HL-60 (cell line): ENCODE data around the gene PPP1R1A.

ENCODE experiments used
- DNase-seq, 2 experiments: peaks; one replicate each; pipeline ENCODE4 v3.0.0-alpha.2; 2010 to 2020; ENCODE audit warnings: low read depth in 1 of 2, low spot score in 1 of 2
- H3K27ac ChIP-seq: fragments of 250-450 bp; sonication (Bioruptor Pico); replicated peaks from 2 replicates; pipeline ENCODE4 v1.5.1; 2020; ENCODE audit warnings: mild to moderate bottlenecking, moderate library complexity
- H3K27me3 ChIP-seq: fragments of 250-450 bp; sonication (Bioruptor Pico); 2 replicates; pipeline ENCODE4 v1.5.1; 2021; ENCODE audit warnings: mild to moderate bottlenecking, moderate library complexity; ENCODE audit not compliant: insufficient read depth, poor library complexity, severe bottlenecking
- H3K4me3 ChIP-seq: replicated peaks from 2 replicates; pipeline ENCODE4 v1.5.1; 2011; ENCODE audit warnings: mild to moderate bottlenecking, control low read depth, low read length; ENCODE audit not compliant: insufficient read depth
- GABPA ChIP-seq: IDR thresholded peaks from 2 replicates; pipeline ENCODE4 v1.6.1; 2012; ENCODE audit warnings: low read depth
- POLR2AphosphoS5 ChIP-seq: IDR thresholded peaks from 2 replicates; pipeline ENCODE4 v1.6.1; 2012; ENCODE audit warnings: low read depth
- SPI1 ChIP-seq: IDR thresholded peaks from 2 replicates; pipeline ENCODE4 v1.6.1; 2012; ENCODE audit warnings: low read depth, mild to moderate bottlenecking, borderline replicate concordance
- TF ChIP-seq, protein P1 (sequence below): IDR thresholded peaks from 2 replicates; pipeline ENCODE4 v1.6.1; 2012; ENCODE audit warnings: low read depth; ENCODE audit not compliant: insufficient replicate concordance
- TF ChIP-seq, protein P2 (sequence below): IDR thresholded peaks from one replicate; pipeline ENCODE4 v1.5.1; 2011; ENCODE audit warnings: low read length, control low read depth, inconsistent platforms; ENCODE audit not compliant: insufficient read depth

Gene PPP1R1A

DNA sequence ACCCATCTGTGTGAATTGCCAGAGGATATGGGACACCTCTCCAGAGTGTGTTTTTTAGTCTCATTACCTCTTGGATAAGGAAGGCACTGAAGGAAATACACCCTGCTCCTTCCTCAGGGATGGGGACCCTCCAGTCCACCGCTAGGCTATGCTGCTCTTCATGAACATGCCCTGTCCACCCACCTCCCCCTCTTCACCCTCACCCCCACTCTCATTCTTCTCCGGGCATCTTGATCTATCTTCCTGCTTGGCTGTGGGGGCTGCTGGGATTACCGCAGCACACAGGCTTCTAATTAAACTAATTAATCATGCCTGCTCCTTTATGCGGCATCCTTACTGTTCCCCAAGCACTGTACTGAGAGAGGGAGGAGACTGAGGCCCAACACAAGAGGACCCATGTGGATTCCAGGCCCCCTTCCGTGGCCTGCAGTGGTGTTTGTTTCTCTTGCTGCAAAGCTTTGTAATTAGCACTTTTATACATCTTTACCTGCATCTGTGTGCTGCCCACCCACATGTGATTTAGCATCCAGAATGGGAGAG is 46.6 kb downstream of the PPP1R1A start:
- no peak for TF ChIP-seq POLR2AphosphoS5
- TF ChIP-seq, protein P1, sequence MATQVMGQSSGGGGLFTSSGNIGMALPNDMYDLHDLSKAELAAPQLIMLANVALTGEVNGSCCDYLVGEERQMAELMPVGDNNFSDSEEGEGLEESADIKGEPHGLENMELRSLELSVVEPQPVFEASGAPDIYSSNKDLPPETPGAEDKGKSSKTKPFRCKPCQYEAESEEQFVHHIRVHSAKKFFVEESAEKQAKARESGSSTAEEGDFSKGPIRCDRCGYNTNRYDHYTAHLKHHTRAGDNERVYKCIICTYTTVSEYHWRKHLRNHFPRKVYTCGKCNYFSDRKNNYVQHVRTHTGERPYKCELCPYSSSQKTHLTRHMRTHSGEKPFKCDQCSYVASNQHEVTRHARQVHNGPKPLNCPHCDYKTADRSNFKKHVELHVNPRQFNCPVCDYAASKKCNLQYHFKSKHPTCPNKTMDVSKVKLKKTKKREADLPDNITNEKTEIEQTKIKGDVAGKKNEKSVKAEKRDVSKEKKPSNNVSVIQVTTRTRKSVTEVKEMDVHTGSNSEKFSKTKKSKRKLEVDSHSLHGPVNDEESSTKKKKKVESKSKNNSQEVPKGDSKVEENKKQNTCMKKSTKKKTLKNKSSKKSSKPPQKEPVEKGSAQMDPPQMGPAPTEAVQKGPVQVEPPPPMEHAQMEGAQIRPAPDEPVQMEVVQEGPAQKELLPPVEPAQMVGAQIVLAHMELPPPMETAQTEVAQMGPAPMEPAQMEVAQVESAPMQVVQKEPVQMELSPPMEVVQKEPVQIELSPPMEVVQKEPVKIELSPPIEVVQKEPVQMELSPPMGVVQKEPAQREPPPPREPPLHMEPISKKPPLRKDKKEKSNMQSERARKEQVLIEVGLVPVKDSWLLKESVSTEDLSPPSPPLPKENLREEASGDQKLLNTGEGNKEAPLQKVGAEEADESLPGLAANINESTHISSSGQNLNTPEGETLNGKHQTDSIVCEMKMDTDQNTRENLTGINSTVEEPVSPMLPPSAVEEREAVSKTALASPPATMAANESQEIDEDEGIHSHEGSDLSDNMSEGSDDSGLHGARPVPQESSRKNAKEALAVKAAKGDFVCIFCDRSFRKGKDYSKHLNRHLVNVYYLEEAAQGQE = no peak
- no peak for TF ChIP-seq SPI1
- TF ChIP-seq, protein P2, sequence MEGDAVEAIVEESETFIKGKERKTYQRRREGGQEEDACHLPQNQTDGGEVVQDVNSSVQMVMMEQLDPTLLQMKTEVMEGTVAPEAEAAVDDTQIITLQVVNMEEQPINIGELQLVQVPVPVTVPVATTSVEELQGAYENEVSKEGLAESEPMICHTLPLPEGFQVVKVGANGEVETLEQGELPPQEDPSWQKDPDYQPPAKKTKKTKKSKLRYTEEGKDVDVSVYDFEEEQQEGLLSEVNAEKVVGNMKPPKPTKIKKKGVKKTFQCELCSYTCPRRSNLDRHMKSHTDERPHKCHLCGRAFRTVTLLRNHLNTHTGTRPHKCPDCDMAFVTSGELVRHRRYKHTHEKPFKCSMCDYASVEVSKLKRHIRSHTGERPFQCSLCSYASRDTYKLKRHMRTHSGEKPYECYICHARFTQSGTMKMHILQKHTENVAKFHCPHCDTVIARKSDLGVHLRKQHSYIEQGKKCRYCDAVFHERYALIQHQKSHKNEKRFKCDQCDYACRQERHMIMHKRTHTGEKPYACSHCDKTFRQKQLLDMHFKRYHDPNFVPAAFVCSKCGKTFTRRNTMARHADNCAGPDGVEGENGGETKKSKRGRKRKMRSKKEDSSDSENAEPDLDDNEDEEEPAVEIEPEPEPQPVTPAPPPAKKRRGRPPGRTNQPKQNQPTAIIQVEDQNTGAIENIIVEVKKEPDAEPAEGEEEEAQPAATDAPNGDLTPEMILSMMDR = no peak
- no peak overlapping the region for H3K27ac ChIP-seq
- no peak for DNase-seq
- H3K4me3 ChIP-seq = no peak overlapping the region
- no peaks in the 10 kb centered on the region for H3K27me3 ChIP-seq

DNA sequence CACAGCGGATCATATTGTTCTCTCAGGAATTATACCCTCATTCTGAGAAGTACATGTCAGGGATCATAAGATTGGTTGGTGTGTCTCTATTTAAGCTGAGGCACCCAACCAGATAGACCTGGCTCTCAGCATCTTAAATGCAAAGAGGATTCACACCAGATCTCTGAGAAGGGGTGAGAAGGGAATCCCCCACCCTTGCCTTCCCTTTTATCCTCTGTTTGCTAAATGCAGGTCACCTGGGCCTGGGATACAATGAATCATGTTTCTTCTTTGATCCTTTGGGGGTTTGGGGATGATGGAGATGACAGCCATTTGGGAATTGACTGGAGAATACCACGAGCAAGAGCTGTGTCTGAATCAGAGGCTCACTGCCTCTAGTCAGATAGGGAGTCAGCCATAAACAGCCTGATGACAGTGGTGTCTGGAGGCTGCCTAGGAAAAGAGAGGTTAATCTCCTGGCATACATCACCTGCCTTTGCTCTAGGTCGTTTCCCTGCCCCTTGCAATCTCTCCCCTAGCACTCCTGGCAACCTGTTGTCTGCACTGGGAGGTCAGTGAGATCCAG is 50.2 kb downstream of the PPP1R1A start:
- no peak for DNase-seq
- TF ChIP-seq POLR2AphosphoS5 (no peak), SPI1 (no peak), GABPA (no peak)
- TF ChIP-seq, protein P2 = no peak
- TF ChIP-seq, protein P1 = no peak
- Histone ChIP-seq H3K27me3 (no peaks in the 10 kb centered on the region), H3K27ac (no peak overlapping the region), H3K4me3 (no peak overlapping the region)

DNA sequence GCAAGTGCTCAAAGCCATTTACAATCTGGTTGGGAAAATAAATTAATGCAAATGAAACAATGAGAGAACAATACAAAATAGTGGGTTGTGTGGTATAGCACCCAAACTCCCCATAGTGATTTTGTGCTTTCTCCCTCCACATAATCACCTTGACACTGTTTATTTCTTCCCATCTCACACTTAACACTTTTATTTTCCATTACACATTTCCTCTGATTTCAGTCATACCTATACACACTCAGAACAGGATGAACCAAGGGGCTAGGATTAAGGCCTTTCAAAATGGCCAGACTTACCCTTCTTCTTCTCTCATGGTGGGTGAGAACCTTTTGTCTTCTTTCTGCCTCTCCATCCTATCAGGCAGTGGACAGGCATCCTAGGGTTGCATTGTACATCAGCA is 53.0 kb downstream of the PPP1R1A start:
- no peak overlapping the region for H3K27ac ChIP-seq
- no peak for DNase-seq
- H3K4me3 ChIP-seq = no peak overlapping the region
- TF ChIP-seq, protein P1 = no peak
- TF ChIP-seq SPI1 (no peak), POLR2AphosphoS5 (no peak), GABPA (no peak)
- TF ChIP-seq, protein P2 = no peak
- no peaks in the 10 kb centered on the region for H3K27me3 ChIP-seq
